Panc1 (cell line): ENCODE measurements around the gene PIGL.

Experiments
- REST ChIP-seq, 2 experiments: IDR thresholded peaks; 2 replicates each; pipeline ENCODE4 v1.6.1; 2011 to 2012; ENCODE audit warnings: low read depth in 2 of 2, control low read depth in 1 of 2, low read length in 1 of 2, mild to moderate bottlenecking in 1 of 2, moderate library complexity in 1 of 2; ENCODE audit not compliant: insufficient read depth in 1 of 2
- SIN3A ChIP-seq: IDR thresholded peaks from 2 replicates; pipeline ENCODE4 v1.6.1; 2012; ENCODE audit warnings: low read depth, mild to moderate bottlenecking, low read length, moderate library complexity, borderline replicate concordance; ENCODE audit not compliant: insufficient read depth
- TF ChIP-seq, protein P1 (sequence below): fragments of 450-650 bp; IDR thresholded peaks from 2 replicates; pipeline ENCODE4 v1.5.1; 2017; ENCODE audit warnings: mild to moderate bottlenecking

- TF ChIP-seq, protein P1, sequence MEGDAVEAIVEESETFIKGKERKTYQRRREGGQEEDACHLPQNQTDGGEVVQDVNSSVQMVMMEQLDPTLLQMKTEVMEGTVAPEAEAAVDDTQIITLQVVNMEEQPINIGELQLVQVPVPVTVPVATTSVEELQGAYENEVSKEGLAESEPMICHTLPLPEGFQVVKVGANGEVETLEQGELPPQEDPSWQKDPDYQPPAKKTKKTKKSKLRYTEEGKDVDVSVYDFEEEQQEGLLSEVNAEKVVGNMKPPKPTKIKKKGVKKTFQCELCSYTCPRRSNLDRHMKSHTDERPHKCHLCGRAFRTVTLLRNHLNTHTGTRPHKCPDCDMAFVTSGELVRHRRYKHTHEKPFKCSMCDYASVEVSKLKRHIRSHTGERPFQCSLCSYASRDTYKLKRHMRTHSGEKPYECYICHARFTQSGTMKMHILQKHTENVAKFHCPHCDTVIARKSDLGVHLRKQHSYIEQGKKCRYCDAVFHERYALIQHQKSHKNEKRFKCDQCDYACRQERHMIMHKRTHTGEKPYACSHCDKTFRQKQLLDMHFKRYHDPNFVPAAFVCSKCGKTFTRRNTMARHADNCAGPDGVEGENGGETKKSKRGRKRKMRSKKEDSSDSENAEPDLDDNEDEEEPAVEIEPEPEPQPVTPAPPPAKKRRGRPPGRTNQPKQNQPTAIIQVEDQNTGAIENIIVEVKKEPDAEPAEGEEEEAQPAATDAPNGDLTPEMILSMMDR = no peak
- TF ChIP-seq REST (IDR thresholded peaks at IDR 0.05; ENCODE audit: insufficient read depth in 1 of 2, low read depth in 2 of 2, low read length in 1 of 2) = no peak
- TF ChIP-seq SIN3A = no peak
Observed at GRCh38 chr17:16250635-16251034, 33.6 kb downstream of the PIGL start.
